GM03348 (cell line): ENCODE results near the gene SKA2.
"Not testable (repeated sequence)": the region's sequence is repeated elsewhere in the genome, so short reads cannot be mapped to it uniquely, and the experiment has no call there.

Source experiments
- DNase-seq: peaks from one replicate; pipeline ENCODE4 v3.0.0; 2012; ENCODE audit warnings: low spot score

The SKA2 gene

GRCh38 chr17:59154721-59155438, at the start of gene SKA2:
SKA2 (minus strand) TSS chr17:59155186; CDS start chr17:59155163, 23 bp downstream.
- DNase-seq: peak; percentile 94

- DNase-seq: no peak
Observed at GRCh38 chr17:59202320-59202719, 47.3 kb upstream of the SKA2 start.

- DNase-seq: no peak
Observed at GRCh38 chr17:59199398-59199797, 44.4 kb upstream of the SKA2 start.

GRCh38 chr17:59193336-59193862, 38.4 kb upstream of the SKA2 start:
- DNase-seq: no peak

GRCh38 chr17:59190806-59191205, 35.8 kb upstream of the SKA2 start:
- no peak for DNase-seq

- DNase-seq: no peak
Observed at GRCh38 chr17:59186850-59187249, 31.9 kb upstream of the SKA2 start.

- no peak for DNase-seq
Observed at GRCh38 chr17:59185997-59186396, 31.0 kb upstream of the SKA2 start.

GRCh38 chr17:59181481-59181880, 26.5 kb upstream of the SKA2 start:
- DNase-seq: no peak

GRCh38 chr17:59180626-59181025, 25.6 kb upstream of the SKA2 start:
- DNase-seq: no peak

- DNase-seq: not testable (repeated sequence)
Observed at GRCh38 chr17:59179601-59180000, 24.6 kb upstream of the SKA2 start.

- DNase-seq: no peak
Observed at GRCh38 chr17:59178266-59178985, 23.4 kb upstream of the SKA2 start.

GRCh38 chr17:59175076-59175475, 20.1 kb upstream of the SKA2 start:
- DNase-seq: no peak

GRCh38 chr17:59174671-59175070, 19.7 kb upstream of the SKA2 start:
- no peak for DNase-seq

- DNase-seq: no peak
Observed at GRCh38 chr17:59172436-59173004, 17.5 kb upstream of the SKA2 start.

- DNase-seq: no peak
Observed at GRCh38 chr17:59167571-59168001, 12.6 kb upstream of the SKA2 start.

GRCh38 chr17:59165933-59166342, 11.0 kb upstream of the SKA2 start:
- peak; percentile 56 for DNase-seq

- no peak for DNase-seq
Observed at GRCh38 chr17:59161477-59161876, 6.5 kb upstream of the SKA2 start.

GRCh38 chr17:59160157-59161025, 5.4 kb upstream of the SKA2 start:
- no peak for DNase-seq

GRCh38 chr17:59155439-59156177, 622 bp upstream of the SKA2 start, which contains the start of gene PRR11:
PRR11 (plus strand) TSS chr17:59155746; CDS start chr17:59169753, 14,007 bp downstream.
- peak; percentile 96 for DNase-seq

GRCh38 chr17:59154292-59154720, 680 bp downstream of the SKA2 start:
- DNase-seq: peak; percentile 48

GRCh38 chr17:59152925-59153324, 2.1 kb downstream of the SKA2 start:
- no peak for DNase-seq
